ENCODE results near the gene SYNPO2L.

Gene SYNPO2L

GRCh38 chr10:73653195-73653594 is 2.6 kb downstream of the SYNPO2L start:
- Histone ChIP-seq H3K27me3 (ENCODE audit: insufficient read depth, poor library complexity, severe bottlenecking) (no peaks in the 10 kb centered on the region), H3K4me3 (replicated peaks; ENCODE audit: insufficient read depth, low read length) (no peak overlapping the region), H3K27ac (replicated peaks) (no peak overlapping the region)
- TF ChIP-seq REST (IDR thresholded peaks at IDR 0.05; ENCODE audit: insufficient replicate concordance, low read depth) (no peak), CTCF (IDR thresholded peaks at IDR 0.05; ENCODE audit: insufficient read depth, low read length) (no peak), SPI1 (IDR thresholded peaks at IDR 0.05; ENCODE audit: borderline replicate concordance, low read depth) (no peak), GABPA (IDR thresholded peaks at IDR 0.05; ENCODE audit: low read depth) (no peak), POLR2AphosphoS5 (IDR thresholded peaks at IDR 0.05; ENCODE audit: low read depth) (no peak)
- no peak for DNase-seq (ENCODE audit: low read depth in 1 of 2, low spot score in 1 of 2)

- DNase-seq (ENCODE audit: low read depth in 1 of 2, low spot score in 1 of 2), result peak in 1 of 2 experiments; percentile 58
- H3K27ac ChIP-seq (replicated peaks), result no peak overlapping the region
- no peak overlapping the region for H3K4me3 ChIP-seq (replicated peaks; ENCODE audit: insufficient read depth, low read length)
Observed at GRCh38 chr10:73650537-73651331, 5.1 kb downstream of the SYNPO2L start.

More at GRCh38 chr10:73650537-73651331, 5.1 kb downstream of the SYNPO2L start:
- TF ChIP-seq GABPA (IDR thresholded peaks at IDR 0.05; ENCODE audit: low read depth) (no peak), SPI1 (IDR thresholded peaks at IDR 0.05; ENCODE audit: borderline replicate concordance, low read depth) (no peak), CTCF (IDR thresholded peaks at IDR 0.05; ENCODE audit: insufficient read depth, low read length) (no peak), POLR2AphosphoS5 (IDR thresholded peaks at IDR 0.05; ENCODE audit: low read depth) (no peak), REST (IDR thresholded peaks at IDR 0.05; ENCODE audit: insufficient replicate concordance, low read depth) (no peak)
- H3K27me3 ChIP-seq (ENCODE audit: insufficient read depth, poor library complexity, severe bottlenecking), result no peaks in the 10 kb centered on the region
